T1000 (cell line): Measurements from ENCODE around the gene FBXW10B.
"Not testable (repeated sequence)": the region's sequence is repeated elsewhere in the genome, so short reads cannot be mapped to it uniquely, and the experiment has no call there.

Source experiments
- DNase-seq: peaks from one replicate; lab custom pipeline; 2025; ENCODE audit warnings: mixed read lengths; lab: John Stamatoyannopoulos, UW

The FBXW10B gene, protein sequence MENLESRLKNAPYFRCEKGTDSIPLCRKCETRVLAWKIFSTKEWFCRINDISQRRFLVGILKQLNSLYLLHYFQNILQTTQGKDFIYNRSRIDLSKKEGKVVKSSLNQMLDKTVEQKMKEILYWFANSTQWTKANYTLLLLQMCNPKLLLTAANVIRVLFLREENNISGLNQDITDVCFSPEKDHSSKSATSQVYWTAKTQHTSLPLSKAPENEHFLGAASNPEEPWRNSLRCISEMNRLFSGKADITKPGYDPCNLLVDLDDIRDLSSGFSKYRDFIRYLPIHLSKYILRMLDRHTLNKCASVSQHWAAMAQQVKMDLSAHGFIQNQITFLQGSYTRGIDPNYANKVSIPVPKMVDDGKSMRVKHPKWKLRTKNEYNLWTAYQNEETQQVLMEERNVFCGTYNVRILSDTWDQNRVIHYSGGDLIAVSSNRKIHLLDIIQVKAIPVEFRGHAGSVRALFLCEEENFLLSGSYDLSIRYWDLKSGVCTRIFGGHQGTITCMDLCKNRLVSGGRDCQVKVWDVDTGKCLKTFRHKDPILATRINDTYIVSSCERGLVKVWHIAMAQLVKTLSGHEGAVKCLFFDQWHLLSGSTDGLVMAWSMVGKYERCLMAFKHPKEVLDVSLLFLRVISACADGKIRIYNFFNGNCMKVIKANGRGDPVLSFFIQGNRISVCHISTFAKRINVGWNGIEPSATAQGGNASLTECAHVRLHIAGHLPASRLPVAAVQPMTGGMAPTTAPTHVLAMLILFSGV

DNA sequence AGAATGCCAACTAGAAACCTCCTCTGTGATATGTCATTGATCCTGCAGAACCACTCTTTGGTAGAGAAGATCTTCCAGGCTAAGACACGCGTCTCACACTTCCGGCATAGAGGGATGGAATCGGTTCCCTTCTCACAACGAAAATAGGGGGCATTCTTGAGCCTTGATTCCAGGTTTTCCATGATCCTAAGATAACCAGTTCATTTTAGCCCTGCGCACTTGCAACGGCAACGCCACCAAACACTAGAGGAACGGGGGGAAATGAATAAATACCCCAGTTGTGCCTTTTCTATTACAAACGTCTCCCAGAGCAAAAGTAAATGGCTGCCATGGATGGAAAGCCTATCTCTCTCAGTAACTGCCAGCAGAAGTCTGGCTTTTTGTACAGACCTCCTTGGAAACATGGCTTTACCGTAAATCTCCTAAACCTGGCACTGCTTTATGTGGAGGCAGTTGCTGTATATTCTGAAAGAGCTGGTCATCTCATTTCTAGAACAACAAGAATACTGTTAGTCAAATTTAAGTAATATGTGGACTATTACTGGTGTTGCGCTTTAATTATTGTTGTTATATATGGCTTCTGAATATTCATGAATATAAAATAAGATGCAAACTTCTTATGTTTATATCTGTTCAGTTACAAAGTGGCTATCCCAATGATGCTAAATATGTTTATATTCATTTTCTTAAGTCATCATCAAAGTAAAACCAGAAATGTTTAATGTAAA lies at the start of gene FBXW10B:
TSS of gene FBXW10B (minus strand) at position 374 of the 728 bp plus-strand sequence. CDS start at position 182, 192 bp downstream.
- not testable (repeated sequence) for DNase-seq

DNA sequence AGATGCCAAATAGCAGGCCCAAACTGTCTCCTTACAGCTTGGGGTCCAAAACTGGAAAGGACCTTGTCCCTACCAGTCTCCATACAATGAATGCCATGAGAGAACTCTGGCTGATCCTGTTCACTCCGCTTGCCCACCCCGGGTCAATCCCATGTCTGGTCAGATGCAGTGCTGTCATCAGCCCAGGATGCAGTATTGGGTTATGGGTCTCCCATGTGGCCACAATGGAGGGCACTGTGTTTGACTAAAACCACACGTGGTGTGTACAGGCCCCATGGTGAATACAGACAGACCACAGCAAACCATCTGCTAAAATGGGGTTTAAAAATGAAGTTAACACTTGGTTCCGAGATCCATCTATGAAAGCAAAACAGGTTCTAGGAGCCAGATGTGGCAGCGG lies 44.2 kb upstream of the FBXW10B start:
- DNase-seq = no peak

DNA sequence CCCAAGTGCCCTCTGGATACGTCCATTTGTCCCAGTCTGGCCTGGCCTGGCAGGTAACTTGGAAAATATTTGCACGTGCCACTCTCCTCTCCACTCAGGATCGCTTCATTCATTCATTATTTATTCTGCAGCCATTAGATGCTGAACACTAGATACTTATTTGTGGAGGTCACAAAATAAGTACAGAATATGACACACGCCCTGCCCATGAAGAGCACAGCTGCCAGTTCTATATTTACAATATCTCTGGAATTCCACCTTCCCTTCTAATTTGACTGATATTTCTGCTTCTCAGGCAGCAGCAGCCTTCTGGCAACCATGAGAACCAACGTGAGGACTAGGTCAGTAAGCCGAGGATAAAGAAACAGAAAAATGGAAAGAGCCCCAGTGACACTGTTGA lies 43.7 kb upstream of the FBXW10B start:
- DNase-seq = no peak

DNA sequence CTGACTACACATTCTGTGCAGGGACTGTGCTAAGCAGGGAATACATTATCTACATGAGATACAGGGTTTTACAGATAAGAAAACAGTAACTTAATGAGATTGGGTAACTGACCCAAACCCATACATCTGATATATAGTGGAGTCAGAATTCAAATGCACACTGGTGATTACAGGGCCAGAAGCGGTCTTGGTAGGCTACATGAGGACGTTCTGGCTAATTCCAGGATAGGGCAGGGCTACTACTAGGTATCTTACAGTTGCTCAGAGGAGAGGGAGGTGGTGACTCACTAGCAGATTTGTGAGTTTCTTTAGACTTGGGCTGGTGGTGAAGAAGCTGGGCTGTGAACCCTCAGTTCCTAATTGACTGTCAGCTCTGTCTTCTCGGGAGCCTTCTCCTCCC lies 43.2 kb upstream of the FBXW10B start:
- no peak for DNase-seq

DNA sequence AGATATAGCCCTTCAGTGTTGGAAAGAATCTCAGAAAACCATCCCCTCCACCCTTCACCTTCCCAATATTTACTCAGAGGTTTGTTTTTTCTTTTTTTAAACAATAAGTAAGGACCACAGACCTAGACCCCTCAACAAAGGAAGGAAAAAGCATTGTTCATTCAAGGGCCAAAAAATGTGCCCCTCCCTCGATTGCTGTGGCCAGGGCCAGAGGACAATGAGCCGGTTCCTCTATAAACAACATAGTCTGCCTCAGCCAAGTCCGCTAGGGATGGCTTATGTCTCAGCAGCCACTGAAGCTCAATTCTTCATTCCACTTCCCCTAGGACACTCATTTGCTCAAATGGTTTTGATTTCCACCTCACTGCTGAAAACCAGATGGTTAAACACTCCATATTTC lies 40.6 kb upstream of the FBXW10B start:
- no peak for DNase-seq

DNA sequence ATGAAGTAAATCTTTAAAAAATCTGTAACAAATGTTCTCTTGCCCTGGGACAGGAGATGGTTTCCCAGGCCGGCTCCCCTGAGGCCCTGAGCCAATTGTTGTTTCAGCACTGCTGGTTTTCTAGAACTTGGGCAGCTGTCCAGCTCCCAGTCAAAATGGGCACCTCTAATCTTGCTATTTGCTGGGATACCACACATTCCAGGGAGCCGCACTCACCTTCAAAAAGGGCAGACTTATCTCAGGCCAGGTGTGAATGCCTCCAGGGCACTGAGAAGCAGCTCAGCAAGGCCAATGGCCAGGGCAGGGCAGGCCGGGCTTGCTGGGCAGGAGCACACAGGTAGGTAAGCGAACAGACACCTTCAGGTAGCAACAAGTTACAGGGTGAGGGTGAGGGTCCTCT lies 40.2 kb upstream of the FBXW10B start:
- DNase-seq = no peak

DNA sequence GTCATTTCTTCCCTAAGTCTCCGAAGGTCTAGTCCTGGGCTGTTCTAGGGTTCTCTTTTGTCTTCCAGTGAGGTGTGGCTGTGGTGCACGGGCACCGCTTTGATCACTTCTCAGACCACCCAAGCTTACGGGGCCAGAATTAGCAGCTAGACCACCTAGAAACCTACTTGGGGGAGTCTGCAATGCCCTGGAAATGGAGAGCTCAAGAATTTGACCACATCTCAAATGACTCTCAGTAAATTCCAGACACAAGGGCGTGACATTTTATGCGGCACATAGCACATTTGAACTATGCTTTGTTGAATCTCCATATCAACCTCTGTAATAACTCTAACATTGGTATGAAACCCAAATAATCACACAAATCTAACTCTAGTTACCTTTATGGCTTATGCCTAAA lies 39.7 kb upstream of the FBXW10B start:
- DNase-seq = no peak

DNA sequence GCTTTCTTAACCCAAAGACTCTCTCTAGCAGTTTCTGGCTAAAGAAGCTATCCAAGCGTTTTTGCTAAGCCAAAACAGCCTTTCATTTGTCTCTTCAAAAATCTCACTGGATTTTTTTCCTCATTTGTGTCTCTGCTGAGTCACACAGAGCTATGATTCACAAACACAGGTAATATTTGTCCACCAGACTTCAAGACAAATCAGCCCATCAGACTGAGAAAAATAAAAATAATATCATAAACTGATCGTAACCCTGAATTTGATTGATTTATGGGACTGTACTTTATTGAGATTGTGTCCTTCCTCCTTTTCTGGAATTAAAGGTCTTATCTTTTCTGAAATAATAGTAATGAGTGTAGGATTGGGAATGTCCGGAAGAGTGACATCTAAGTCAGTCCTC lies 38.8 kb upstream of the FBXW10B start:
- DNase-seq = no peak

DNA sequence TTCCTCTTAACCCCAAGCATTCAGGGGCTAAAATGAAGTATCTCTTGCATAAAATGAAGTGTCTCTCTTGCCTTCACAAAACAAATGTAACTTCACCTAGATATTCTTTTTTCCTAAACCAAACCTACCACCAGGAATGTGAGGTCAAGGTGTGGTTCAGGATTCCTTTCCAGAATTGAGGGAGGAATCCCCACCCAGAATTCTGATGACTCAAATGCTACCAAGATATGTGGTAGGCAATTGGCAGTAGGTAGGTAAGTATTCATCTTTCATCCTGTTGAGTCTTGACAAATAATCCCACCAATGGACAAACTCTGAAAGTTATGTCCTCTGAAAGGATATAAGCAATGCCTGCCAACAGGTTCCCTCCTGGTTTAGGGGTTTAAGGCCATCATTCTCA lies 38.4 kb upstream of the FBXW10B start:
- no peak for DNase-seq

DNA sequence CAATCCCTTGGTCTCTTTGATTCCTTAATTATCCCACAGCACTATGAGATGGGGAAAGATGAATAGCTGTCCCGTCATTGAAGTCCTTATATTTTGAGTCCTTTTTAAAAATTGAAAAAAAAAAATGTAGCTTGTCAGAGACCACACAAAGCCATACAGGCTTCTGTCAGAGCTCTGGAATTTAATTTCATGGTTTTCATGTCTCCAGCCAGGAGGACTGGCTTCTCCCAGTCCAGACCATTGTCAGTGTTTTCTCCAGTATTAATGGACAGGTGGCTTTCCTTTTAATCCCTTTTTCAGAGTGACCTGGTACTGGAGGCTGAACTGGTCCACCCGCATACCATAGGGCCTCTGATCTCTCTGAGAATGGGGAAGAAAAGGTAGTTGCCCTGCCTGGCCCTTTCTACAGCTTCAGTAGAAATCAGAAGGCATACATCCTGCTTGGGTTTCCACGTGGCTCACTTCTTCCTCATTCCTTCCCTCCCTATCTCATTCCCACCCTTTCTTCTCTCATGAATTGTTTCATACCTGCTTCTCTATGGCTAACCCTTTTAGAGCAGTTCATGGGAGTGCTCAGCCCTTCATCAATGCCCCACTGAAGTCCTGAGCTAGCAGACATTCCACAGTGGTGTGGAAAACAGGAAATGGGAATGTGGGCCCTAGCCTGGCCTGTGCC lies 35.5 kb upstream of the FBXW10B start:
- DNase-seq = no peak

DNA sequence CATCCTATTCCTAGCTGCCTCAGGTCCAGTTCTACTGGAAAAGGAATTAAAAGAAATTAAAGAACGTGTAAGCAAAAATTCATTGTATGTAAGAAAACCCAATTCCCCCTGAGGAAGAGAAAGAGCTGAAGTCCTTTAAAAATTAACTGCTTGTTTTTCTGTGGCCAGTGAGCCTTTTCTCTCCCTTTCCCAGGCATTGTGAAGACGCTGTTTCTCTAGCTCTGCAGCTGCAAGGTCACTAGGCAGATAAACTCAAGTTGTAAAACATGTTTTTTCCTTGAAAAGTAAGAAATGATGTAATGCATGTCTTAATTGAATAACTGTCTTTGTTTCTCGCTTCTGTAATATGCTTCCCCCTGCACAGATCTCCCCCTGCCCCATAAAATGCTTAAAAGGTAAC lies 34.9 kb upstream of the FBXW10B start:
- not testable (repeated sequence) for DNase-seq

DNA sequence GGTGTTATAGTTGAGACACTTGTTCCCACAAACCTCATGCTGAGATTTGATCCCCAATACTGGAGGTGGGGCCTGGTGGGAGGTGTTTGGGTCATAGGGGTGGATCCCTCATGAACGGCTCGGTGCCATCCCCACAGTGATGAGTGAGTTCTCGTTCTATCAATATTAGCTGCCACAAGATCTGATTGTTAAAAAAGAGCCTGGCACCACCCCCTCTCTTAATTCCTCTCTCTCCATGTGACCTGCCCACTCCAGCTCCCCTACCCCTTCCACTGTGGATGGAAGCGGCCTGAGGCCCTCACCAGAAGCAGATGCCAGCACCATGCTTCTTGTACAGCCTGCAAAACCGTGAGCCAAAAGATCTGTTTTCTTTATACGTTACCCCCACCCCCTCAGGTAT lies 33.5 kb upstream of the FBXW10B start:
- no peak for DNase-seq

DNA sequence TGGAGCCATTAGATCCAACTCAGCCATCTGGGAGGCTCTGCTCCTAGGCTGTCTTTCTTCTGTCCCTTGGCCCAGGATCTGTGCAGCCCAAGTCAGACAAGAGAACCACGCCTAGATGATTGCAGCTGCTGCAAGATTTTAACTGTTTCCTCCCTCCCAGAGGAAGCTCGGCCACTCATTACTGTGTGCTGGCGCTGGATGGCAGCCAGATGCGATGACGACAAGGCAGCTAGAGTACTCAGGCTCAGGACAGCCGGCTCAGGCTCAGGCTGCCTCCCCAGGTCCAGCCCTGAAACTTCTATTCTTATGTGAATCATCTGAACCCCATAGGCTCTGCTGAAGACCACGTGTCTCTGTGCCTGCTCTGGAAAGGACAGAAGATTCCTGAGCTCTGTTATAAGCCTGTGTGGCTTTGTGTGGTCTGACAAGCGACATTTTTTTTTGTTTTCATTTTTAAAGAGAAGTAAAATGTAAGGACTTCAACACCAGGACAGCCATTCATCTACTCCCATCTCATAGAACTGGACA lies 32.1 kb upstream of the FBXW10B start:
- DNase-seq = peak; percentile 95

DNA sequence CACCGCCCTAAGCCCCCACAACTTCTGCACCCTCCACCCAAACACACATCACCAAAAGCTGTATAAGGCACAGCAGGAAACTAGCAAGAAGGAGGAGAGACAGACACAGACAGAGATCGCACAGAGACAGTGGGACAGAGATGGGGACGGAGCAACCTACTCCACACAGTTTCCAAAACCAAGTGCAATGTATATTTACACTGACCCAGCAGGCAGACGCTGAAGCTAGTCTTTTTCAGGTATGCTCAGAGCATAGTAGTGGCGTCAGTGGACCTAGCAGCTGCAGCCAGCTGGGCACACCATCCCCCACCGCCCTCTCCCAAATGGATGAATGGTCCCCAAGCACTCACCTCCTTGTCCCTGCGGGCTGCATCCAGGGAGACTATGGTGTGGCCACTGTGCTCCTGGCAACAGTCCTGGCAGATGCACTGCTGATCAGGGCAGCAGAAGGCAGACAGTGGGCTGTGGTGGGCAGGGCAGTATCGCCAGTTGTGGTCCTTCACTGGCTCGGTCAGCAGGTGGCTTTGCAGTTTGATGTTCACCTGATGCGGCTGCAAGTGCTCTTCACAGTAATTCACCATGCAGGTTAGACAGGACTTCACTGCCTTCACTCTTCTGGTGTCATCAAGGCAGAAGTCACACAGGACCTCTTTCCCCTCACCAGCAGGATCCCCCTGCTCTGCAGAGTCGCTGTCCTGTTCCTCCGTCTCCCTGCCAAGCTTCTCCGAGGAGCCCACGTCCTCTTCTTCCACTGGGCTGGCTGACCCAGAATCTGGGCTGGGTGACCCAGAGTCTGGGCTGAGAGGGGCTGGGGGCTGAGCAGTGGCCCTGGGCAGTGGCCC lies 31.5 kb upstream of the FBXW10B start:
- DNase-seq = no peak

DNA sequence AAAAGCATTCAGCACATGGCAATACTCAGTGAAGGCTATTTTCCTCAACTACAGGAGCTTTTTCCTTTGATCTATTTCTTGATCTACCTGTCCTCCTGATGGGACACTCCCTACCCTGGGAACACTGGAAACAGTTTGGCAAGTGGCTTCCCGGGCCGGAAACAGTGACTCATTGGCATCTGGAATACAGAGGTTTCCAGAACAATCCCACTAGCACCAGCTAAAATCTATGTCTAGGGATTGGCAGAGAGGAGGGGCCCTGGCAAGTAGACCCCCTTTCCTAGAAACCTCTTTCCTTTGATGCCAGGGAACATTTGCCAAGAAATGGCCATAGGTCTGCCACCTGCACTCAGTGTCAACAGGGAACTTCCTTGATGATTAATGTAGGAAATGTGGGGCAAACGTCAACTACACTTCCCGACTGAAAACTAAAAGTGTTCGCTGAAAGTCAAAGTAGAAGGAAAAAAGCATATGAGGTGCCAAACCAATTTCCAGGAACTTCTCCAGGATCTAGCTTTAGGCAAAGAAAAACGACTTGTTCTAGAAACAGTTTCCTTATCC lies 30.4 kb upstream of the FBXW10B start:
- DNase-seq = peak; percentile 2

DNA sequence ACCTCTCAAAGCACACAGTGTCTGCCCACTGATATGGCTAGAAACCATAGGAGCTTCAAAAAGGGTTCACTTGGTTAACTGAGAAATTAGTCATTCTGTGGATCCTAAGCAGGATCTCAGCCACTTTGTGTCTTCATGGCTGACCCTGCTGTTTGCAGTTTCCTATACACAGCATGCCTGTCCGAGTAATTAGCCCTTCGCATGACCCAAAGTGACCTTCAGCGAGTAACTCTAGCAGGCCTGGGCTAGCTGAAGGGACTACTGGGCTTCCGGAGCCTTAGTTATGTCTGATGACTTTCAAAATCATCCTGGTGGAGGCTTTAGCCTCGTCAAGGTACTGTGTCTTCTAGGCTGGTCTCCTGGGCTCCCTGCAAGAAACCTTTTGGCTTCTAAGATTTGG lies 28.9 kb upstream of the FBXW10B start:
- no peak for DNase-seq

DNA sequence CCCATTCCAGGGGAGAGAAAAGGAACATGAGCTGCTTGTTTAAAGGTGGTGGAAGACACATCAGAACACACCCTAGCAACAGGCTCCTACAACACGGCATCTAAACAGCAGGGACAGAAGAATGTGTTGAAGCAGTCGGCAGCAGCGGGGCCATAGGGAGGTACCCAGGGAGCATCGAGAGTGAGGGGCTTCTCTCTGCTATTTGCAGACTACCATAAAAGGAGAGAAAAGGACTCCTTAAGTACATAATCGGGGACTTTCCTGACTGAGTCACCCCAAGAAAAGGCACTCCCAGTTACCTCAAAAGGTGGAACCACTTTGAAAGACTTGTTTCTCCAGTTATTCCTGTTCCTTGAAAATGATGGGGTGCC lies 26.4 kb upstream of the FBXW10B start:
- not testable (repeated sequence) for DNase-seq

DNA sequence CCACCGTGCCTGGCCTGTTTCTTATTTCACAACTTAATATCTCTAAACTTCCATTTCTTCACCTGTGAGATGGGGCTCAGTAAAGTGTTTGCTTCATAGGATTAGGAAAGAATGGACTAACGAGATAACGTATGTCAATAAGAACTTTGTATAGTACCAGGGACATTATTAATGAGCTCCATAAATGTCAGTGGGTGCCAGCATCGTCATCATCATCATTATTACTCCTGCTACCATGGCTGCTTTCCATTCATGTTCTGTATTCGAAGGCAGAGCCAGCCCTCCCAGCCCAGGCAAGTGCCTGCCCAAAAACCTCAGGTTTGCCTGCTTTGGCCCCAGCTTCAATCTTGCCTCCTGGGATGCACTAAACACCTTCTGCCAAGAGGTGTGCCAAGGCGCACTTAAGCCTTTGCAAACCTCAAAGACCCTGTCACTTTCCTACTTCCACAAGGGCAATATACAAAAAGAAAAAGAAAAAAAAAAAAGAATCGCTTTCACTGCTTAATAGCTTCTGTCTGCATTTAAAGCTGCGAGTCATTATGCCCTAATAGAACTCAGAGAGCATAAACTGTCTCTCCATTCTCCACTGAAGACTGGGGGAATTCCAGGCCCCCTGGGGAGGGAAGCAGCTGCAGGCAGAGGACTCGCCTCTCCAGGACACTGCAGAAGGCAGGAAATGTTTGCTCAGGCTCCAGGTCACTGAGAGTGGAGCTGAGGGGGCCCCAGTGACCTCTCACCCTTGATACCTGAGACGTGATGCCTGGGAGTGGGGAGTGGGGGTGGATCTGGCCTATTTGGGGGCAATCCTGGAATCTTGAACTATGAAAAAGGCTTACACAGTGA lies 25.8 kb upstream of the FBXW10B start:
- peak; percentile 58 for DNase-seq

DNA sequence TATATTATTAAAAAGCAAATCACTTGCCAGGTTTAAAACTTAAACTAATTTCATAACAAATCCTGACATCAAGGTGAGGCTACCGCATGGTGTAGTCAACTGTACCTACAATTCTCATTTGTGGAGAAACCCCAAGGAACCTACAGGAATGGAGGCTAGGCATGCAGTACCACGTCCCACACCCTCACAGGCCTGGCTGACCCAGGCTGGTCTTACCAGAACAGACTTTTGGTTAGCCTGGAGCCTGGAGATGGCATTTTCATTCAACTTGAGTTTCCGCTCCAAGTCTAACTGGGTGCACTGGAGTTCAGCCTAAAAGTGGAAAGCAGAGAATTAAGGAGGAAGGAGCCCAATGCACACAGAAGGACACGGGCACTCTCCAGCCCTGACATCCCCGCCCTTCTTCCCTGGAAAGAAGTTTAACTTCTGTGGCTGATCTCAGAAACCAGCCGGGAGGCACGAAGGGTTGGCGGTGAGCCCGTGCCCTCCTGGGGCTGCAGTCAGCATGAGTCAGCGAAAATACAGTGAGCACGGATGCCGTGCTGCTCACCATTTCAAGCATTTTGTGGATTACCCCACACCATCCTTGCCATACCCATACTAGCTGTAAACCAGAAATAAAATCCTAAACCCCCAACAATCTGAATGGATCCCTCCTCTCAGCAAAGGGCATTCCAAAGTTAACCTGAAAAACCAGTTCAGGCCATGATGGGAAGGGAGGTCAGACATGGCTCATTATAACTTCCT lies 23.2 kb upstream of the FBXW10B start:
- not testable (repeated sequence) for DNase-seq
